Activated T-cell treated with anti-CD3 and anti-CD28 coated beads, Interleukin-2, amount 50 U/mL, for 24 hours (primary cell): Measurements from ENCODE around the gene LARGE2.

Experiments used
- DNase-seq: peaks from one replicate; pipeline ENCODE4 v3.0.0-alpha.2; 2020
- H3K27ac Mint-ChIP-seq: 2 replicates; pipeline ENCODE4 v1.8.0; 2020; ENCODE audit warnings: mild to moderate bottlenecking, mixed read lengths
- H3K27me3 Mint-ChIP-seq: 2 replicates; pipeline ENCODE4 v1.8.0; 2020; ENCODE audit warnings: mixed read lengths
- H3K36me3 Mint-ChIP-seq: 2 replicates; pipeline ENCODE4 v1.8.0; 2020; ENCODE audit warnings: low read depth, mixed read lengths
- H3K4me1 Mint-ChIP-seq: 2 replicates; pipeline ENCODE4 v1.8.0; 2020; ENCODE audit warnings: low read depth, mixed read lengths
- H3K4me3 Mint-ChIP-seq: 2 replicates; pipeline ENCODE4 v1.8.0; 2020; ENCODE audit warnings: mild to moderate bottlenecking, moderate library complexity, mixed read lengths
- H3K9me3 Mint-ChIP-seq: 2 replicates; pipeline ENCODE4 v1.8.0; 2020; ENCODE audit warnings: mixed read lengths

Gene LARGE2

GRCh38 chr11:45922425-45923082 is at the start of gene LARGE2:
LARGE2 (plus strand) TSS chr11:45922656; CDS start chr11:45922883, 227 bp downstream.
- Mint-ChIP-seq H3K9me3 (no peaks in the 10 kb centered on the region), H3K4me1 (peaks cover 32% of the 10 kb centered on the region), H3K27ac (peak within 1 kb of the TSS; percentile 79), H3K27me3 (peaks cover 16% of the 10 kb centered on the region), H3K36me3 (peaks cover 7% of the 10 kb centered on the region), H3K4me3 (peak within 1 kb of the TSS; percentile 66)
- peak; percentile 54 for DNase-seq

- H3K4me1 Mint-ChIP-seq: no peaks in the 10 kb centered on the region
- no peak overlapping the region for H3K4me3 Mint-ChIP-seq
- peaks cover 90% of the 10 kb centered on the region for H3K36me3 Mint-ChIP-seq
- DNase-seq: no peak
- no peak overlapping the region for H3K27ac Mint-ChIP-seq
- H3K9me3 Mint-ChIP-seq: no peaks in the 10 kb centered on the region
- no peaks in the 10 kb centered on the region for H3K27me3 Mint-ChIP-seq
Observed at GRCh38 chr11:45876401-45876800, 46.1 kb upstream of the LARGE2 start.

GRCh38 chr11:45877221-45877620 is 45.2 kb upstream of the LARGE2 start:
- no peaks in the 10 kb centered on the region for H3K9me3 Mint-ChIP-seq
- H3K27me3 Mint-ChIP-seq: no peaks in the 10 kb centered on the region
- no peaks in the 10 kb centered on the region for H3K4me1 Mint-ChIP-seq
- no peak overlapping the region for H3K27ac Mint-ChIP-seq
- H3K4me3 Mint-ChIP-seq: no peak overlapping the region
- no peak for DNase-seq
- peaks cover 91% of the 10 kb centered on the region for H3K36me3 Mint-ChIP-seq

GRCh38 chr11:45877845-45878244 is 44.6 kb upstream of the LARGE2 start:
- Mint-ChIP-seq H3K27me3 (no peaks in the 10 kb centered on the region), H3K4me3 (no peak overlapping the region), H3K4me1 (no peaks in the 10 kb centered on the region), H3K9me3 (no peaks in the 10 kb centered on the region), H3K27ac (no peak overlapping the region), H3K36me3 (peaks cover 89% of the 10 kb centered on the region)
- no peak for DNase-seq

- Mint-ChIP-seq H3K4me3 (no peak overlapping the region), H3K9me3 (no peaks in the 10 kb centered on the region), H3K27me3 (no peaks in the 10 kb centered on the region), H3K4me1 (peaks cover 7% of the 10 kb centered on the region), H3K27ac (no peak overlapping the region), H3K36me3 (peaks cover 70% of the 10 kb centered on the region)
- DNase-seq: no peak
Observed at GRCh38 chr11:45879803-45880686, 42.4 kb upstream of the LARGE2 start.

GRCh38 chr11:45880772-45881570 is 41.5 kb upstream of the LARGE2 start:
- peaks cover 9% of the 10 kb centered on the region for H3K4me1 Mint-ChIP-seq
- no peak for DNase-seq
- no peaks in the 10 kb centered on the region for H3K9me3 Mint-ChIP-seq
- H3K36me3 Mint-ChIP-seq: peaks cover 60% of the 10 kb centered on the region
- H3K27me3 Mint-ChIP-seq: no peaks in the 10 kb centered on the region
- H3K4me3 Mint-ChIP-seq: no peak overlapping the region
- no peak overlapping the region for H3K27ac Mint-ChIP-seq

DNA sequence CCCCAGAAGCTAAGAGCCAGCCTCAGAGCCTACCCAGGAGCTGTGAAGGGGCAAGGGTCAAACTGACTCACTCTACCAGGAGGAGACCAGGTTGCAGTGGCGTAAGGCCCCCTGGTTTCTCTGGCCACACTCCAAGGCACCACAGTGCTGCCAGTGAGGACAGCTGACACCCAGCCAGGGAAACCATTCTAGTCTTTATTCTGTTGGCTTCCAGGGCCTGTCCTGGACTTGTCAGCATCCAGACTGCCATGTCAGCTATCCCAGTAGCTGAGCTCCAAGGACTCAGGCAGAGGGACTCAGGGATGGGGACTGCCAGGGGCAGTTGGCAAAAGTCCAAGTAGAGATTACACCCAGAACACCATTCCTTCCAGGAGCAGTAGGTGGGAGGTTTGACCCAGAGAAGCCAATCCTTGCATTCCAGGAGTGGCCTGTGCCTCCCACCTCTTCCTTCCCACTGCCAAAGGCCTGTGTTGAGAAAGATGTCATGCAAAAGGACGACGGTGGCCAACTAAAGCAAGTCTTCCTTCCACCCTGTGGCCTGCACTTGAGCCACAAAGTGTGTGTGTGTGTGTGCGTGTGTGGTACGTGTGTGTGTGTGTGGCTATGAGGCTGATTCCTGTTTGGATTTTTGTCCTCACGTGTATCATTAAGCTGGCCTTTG is 40.6 kb upstream of the LARGE2 start:
- Mint-ChIP-seq H3K27me3 (no peaks in the 10 kb centered on the region), H3K36me3 (peaks cover 52% of the 10 kb centered on the region), H3K4me3 (no peak overlapping the region), H3K27ac (no peak overlapping the region), H3K9me3 (no peaks in the 10 kb centered on the region), H3K4me1 (peaks cover 9% of the 10 kb centered on the region)
- no peak for DNase-seq

- Mint-ChIP-seq H3K36me3 (peaks cover 28% of the 10 kb centered on the region), H3K27me3 (no peaks in the 10 kb centered on the region), H3K27ac (no peak overlapping the region), H3K9me3 (no peaks in the 10 kb centered on the region), H3K4me1 (peaks cover 9% of the 10 kb centered on the region), H3K4me3 (peak overlapping the region; percentile 72)
- no peak for DNase-seq
Observed at GRCh38 chr11:45884596-45885185, 37.8 kb upstream of the LARGE2 start.

DNA sequence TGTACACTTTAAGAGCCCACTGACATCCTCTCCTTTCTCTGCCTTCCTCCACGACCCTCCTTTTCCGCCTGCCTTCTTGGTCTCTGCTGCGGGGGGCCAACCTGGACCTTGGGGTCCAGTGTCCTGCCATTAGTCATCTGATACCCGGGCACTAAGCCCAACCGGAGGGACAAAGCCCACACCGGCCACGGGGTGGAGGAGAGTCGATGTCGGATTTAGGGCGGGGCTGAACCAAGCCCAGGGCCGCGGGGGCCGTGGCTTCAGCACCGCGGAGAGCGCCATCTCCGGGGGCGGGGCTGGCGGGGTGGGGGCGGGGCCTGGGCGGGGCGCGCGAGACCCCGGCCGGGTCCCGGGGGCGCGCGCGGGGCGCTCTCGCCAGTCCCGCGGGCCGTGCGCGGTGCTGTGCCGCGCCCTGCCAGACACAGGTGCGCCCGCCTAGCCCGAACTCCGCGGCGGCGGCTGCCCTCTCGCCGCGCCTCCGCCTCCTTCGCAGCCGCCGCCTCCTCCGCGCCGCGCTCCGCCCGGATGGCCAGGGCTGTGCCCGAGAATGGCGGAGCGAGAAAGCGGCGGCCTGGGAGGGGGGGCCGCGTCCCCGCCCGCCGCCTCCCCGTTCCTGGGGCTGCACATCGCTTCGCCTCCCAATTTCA is 37.1 kb upstream of the LARGE2 start, which contains the start of gene MAPK8IP1:
Gene MAPK8IP1 (plus strand): TSS at position 378 of the 647 bp plus-strand sequence. CDS start 170 bp downstream, at position 548.
- Mint-ChIP-seq H3K9me3 (no peaks in the 10 kb centered on the region), H3K36me3 (peaks cover 21% of the 10 kb centered on the region), H3K27ac (no peak within 1 kb of the TSS), H3K27me3 (no peaks in the 10 kb centered on the region), H3K4me3 (peak within 1 kb of the TSS; percentile 72), H3K4me1 (peaks cover 9% of the 10 kb centered on the region)
- peak; percentile 76 for DNase-seq

DNA sequence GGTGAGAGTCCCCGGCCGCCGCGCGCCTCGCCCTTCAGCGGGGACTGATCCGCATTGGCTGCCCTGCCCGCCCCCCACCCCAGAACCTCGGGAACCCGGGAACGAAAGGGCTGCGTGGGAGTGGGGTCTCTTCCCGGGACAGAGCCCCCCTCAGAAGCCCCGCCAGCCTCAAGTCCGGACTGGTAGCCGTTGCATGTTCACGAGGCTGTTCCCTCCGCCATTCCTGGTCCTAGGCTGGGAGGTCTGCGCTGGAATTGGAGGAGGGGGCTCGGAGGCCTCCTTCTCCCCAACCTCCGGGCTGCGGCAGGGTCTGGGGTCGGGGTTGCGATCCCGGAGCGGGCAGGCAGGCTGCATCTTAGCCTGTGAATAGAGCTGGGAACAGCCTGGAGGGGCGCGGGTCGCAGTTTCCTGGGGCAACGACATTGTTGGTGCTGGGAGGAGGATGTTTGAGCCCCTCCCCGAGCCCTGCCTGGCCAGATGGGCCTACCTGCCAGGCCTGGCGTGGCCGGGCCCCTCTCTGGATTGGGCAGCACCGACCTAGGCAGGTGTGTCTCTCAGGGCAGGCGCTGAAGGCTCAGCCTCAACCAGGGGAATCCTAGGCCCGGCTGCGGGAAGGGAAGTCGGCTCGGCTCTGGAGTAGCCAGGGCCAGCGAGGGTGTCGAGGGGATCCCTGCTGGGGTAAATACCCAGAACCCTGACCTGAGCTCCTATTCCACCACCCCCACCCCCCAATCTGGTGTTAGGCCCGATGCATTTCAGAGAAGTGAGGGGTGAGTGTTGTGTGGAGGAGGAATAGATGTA is 36.3 kb upstream of the LARGE2 start:
- H3K4me3 Mint-ChIP-seq: peak overlapping the region; percentile 35

GRCh38 chr11:45886816-45887520 is 35.5 kb upstream of the LARGE2 start:
- Mint-ChIP-seq H3K9me3 (no peaks in the 10 kb centered on the region), H3K27ac (no peak overlapping the region), H3K36me3 (peaks cover 5% of the 10 kb centered on the region), H3K27me3 (no peaks in the 10 kb centered on the region), H3K4me3 (no peak overlapping the region), H3K4me1 (peaks cover 9% of the 10 kb centered on the region)
- DNase-seq: no peak

More for the DNA sequence above, 36.3 kb upstream of the LARGE2 start:
- Mint-ChIP-seq H3K9me3 (no peaks in the 10 kb centered on the region), H3K27ac (no peak overlapping the region), H3K27me3 (no peaks in the 10 kb centered on the region), H3K4me1 (peaks cover 9% of the 10 kb centered on the region), H3K36me3 (peaks cover 14% of the 10 kb centered on the region)
- no peak for DNase-seq

- Mint-ChIP-seq H3K4me1 (peaks cover 9% of the 10 kb centered on the region), H3K27me3 (no peaks in the 10 kb centered on the region), H3K4me3 (no peak overlapping the region), H3K9me3 (no peaks in the 10 kb centered on the region), H3K36me3 (no peaks in the 10 kb centered on the region), H3K27ac (no peak overlapping the region)
- no peak for DNase-seq
Observed at GRCh38 chr11:45887587-45887986, 34.9 kb upstream of the LARGE2 start.
